OCI-LY3 (cell line): ENCODE results near the gene CTSV.

Experiments used
- H2AFZ ChIP-seq: fragments of 200-600, 300-600 bp; shearing (Covaris generic); 2 replicates; pipeline ENCODE4 v1.6.0; 2014; ENCODE audit warnings: antibody characterized with exemption, low read depth, low read length
- H3K27ac ChIP-seq: fragments of 200-600, 300-600 bp; sonication (generic); 2 replicates; pipeline ENCODE4 v1.5.1; 2014; ENCODE audit warnings: mild to moderate bottlenecking, low read length, moderate library complexity, mixed read lengths
- H3K27me3 ChIP-seq: fragments of 200-600, 300-600 bp; sonication (generic); 2 replicates; pipeline ENCODE4 v1.6.1; 2014; ENCODE audit warnings: low read depth, low read length, mixed read lengths
- H3K36me3 ChIP-seq: fragments of 200-600, 300-600 bp; sonication (generic); replicated peaks from 2 replicates; pipeline ENCODE3; 2014; ENCODE audit warnings: low read depth, low read length, mixed read lengths
- H3K4me1 ChIP-seq: fragments of 300-600, 200-600 bp; sonication (generic); 2 replicates; pipeline ENCODE4 v1.6.1; 2014; ENCODE audit warnings: low read length, mixed read lengths
- H3K4me2 ChIP-seq: fragments of 200-600, 300-600 bp; sonication (generic); 2 replicates; pipeline ENCODE4 v1.6.1; 2014; ENCODE audit warnings: low read length, mixed read lengths
- H3K4me3 ChIP-seq: fragments of 300-600, 200-600 bp; sonication (generic); 2 replicates; pipeline ENCODE4 v1.5.1; 2014; ENCODE audit warnings: antibody characterized with exemption, mild to moderate bottlenecking, low read length, moderate library complexity
- H3K79me2 ChIP-seq: fragments of 300-600, 200-600 bp; shearing (Covaris generic); 2 replicates; pipeline ENCODE4 v1.6.1; 2014; ENCODE audit warnings: mild to moderate bottlenecking, low read length, mixed read lengths
- H3K9ac ChIP-seq: fragments of 300-600, 200-600 bp; shearing (Covaris generic); 2 replicates; pipeline ENCODE4 v1.6.0; 2014; ENCODE audit warnings: mild to moderate bottlenecking, low read length, moderate library complexity
- H3K9me3 ChIP-seq: fragments of 200-600, 300-600 bp; shearing (Covaris generic); 2 replicates; pipeline ENCODE4 v1.6.1; 2014; ENCODE audit warnings: low read length, mixed read lengths; ENCODE audit not compliant: insufficient read depth
- H4K20me1 ChIP-seq: fragments of 200-600, 300-600 bp; sonication (generic); 2 replicates; pipeline ENCODE4 v1.6.1; 2016; ENCODE audit warnings: low read length, mixed read lengths; ENCODE audit not compliant: insufficient read depth
- CTCF ChIP-seq: fragments of 200-600, 300-600 bp; sonication (generic); IDR thresholded peaks from 2 replicates; pipeline ENCODE4 v1.5.1; 2014; ENCODE audit warnings: antibody characterized with exemption, low read length, low read depth
- EZH2phosphoT487 ChIP-seq: fragments of 200-600 bp; shearing (Covaris generic); IDR thresholded peaks from 2 replicates; pipeline ENCODE4 v1.6.1; 2018; ENCODE audit warnings: antibody characterized with exemption, mixed run types, low read depth

The CTSV gene

GRCh38 chr9:97052735-97053134 lies 13.8 kb upstream of the CTSV start:
- H3K27ac ChIP-seq, result no peak overlapping the region
- H3K79me2 ChIP-seq, result no peaks in the 10 kb centered on the region
- H2AFZ ChIP-seq, result no peak overlapping the region
- H3K36me3 ChIP-seq, result no peaks in the 10 kb centered on the region
- no peaks in the 10 kb centered on the region for H3K4me1 ChIP-seq
- H3K4me2 ChIP-seq, result no peak overlapping the region
- H3K4me3 ChIP-seq, result no peak overlapping the region
- H4K20me1 ChIP-seq, result no peaks in the 10 kb centered on the region
- H3K9ac ChIP-seq, result no peak overlapping the region
- H3K27me3 ChIP-seq, result no peaks in the 10 kb centered on the region
- H3K9me3 ChIP-seq, result no peaks in the 10 kb centered on the region
- no peak for TF ChIP-seq CTCF
- TF ChIP-seq EZH2phosphoT487, result no peak

GRCh38 chr9:97046228-97046627 lies 7.3 kb upstream of the CTSV start:
- TF ChIP-seq CTCF (no peak), EZH2phosphoT487 (no peak)
- peaks cover 4% of the 10 kb centered on the region; the same call in 1 of the 2 replicates for H3K9me3 ChIP-seq
- H3K36me3 ChIP-seq, result no peaks in the 10 kb centered on the region
- no peak overlapping the region for H3K27ac ChIP-seq
- peaks cover 17% of the 10 kb centered on the region for H3K4me1 ChIP-seq
- no peaks in the 10 kb centered on the region for H4K20me1 ChIP-seq
- peaks cover 8% of the 10 kb centered on the region; the same call in 1 of the 2 replicates for H3K27me3 ChIP-seq
- H2AFZ ChIP-seq, result no peak overlapping the region
- no peak overlapping the region for H3K9ac ChIP-seq
- H3K4me2 ChIP-seq, result no peak overlapping the region
- H3K4me3 ChIP-seq, result no peak overlapping the region
- H3K79me2 ChIP-seq, result no peaks in the 10 kb centered on the region

- no peak for TF ChIP-seq CTCF
- TF ChIP-seq EZH2phosphoT487, result no peak
- H3K4me3 ChIP-seq, result no peak overlapping the region
- no peaks in the 10 kb centered on the region for H4K20me1 ChIP-seq
- H3K9ac ChIP-seq, result no peak overlapping the region
- peaks cover 8% of the 10 kb centered on the region; the same call in 1 of the 2 replicates for H3K27me3 ChIP-seq
- H2AFZ ChIP-seq, result no peak overlapping the region
- H3K9me3 ChIP-seq, result peaks cover 4% of the 10 kb centered on the region; the same call in 1 of the 2 replicates
- H3K4me1 ChIP-seq, result peaks cover 17% of the 10 kb centered on the region
- H3K4me2 ChIP-seq, result no peak overlapping the region
- no peaks in the 10 kb centered on the region for H3K36me3 ChIP-seq
- no peaks in the 10 kb centered on the region for H3K79me2 ChIP-seq
- no peak overlapping the region for H3K27ac ChIP-seq
Measured at GRCh38 chr9:97045300-97045699, 6.4 kb upstream of the CTSV start.

GRCh38 chr9:97041898-97042297 lies 3.0 kb upstream of the CTSV start:
- TF ChIP-seq CTCF (no peak), EZH2phosphoT487 (no peak)
- peaks cover 8% of the 10 kb centered on the region; the same call in 1 of the 2 replicates for H3K27me3 ChIP-seq
- H3K27ac ChIP-seq, result no peak overlapping the region
- no peaks in the 10 kb centered on the region for H4K20me1 ChIP-seq
- H3K36me3 ChIP-seq, result no peaks in the 10 kb centered on the region
- H3K9me3 ChIP-seq, result peaks cover 4% of the 10 kb centered on the region; the same call in 1 of the 2 replicates
- H3K4me3 ChIP-seq, result no peak overlapping the region
- H3K9ac ChIP-seq, result no peak overlapping the region
- peaks cover 17% of the 10 kb centered on the region for H3K4me1 ChIP-seq
- H2AFZ ChIP-seq, result no peak overlapping the region
- no peak overlapping the region for H3K4me2 ChIP-seq
- no peaks in the 10 kb centered on the region for H3K79me2 ChIP-seq
